ENCODE measurements around the gene ZNF782. TPM values are rescaled to one million over a fixed set of nuclear protein-coding genes. Genes with fewer than 3 reads are reported as not detected.

ZNF782 gene
- polyA plus RNA-seq, 2 of the 4 experiments (the other 2 are of a cell fraction), result 1.9 to 2.1 TPM

DNA sequence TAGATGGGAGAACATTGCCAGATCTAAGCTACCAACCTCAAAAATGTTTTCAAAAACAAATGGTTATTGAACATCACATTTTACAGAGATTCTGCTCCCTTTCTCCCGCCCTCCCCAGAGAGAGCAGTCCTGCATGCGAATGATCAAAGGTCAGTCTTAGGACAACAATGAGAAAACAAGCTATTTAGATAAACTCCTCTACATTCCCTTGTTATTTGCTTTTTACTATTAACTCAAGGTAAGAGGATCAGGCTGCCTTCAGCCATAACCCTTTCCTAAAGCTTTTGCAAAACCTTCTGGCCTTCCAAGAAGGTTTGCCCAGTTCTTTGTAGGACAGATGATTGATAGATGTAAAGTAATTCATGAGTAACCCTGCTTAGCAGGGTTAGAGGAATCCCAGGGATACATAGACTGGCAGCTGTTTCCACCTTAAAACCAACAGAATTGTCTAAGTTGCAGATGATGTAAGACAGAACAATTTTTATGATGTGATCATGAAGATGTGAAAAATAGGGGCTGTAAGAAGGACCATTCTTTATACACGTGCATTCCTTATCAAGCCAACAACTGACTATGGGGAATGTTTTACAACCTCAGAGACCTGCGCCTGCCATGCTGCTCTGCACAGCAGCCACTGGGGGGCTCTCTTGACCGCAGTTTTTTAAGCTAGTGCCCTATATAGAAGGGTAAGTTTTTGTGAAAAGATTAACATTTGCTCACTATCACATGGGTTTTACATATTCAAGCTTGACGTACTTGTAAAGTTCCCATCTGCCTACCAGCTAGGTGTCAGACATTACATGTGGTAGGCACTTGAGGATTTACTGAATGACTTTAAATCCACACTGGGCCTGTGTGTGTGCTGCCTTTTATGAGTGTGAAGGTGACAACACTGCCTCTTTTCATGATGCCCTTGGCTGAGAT is 2.3 kb upstream of the ZNF782 start:
- Histone ChIP-seq H3K4me3 (no peak overlapping the region), H3K27ac (no peak overlapping the region), H3K9me3 (peaks cover 3% of the 10 kb centered on the region; the same call in 1 of the 3 replicates), H3K4me1 (no peaks in the 10 kb centered on the region; the same call in 2 of the 3 replicates), H3K4me2 (no peak overlapping the region)
- TF ChIP-seq GATA3 (IDR thresholded peaks at IDR 0.05; ENCODE audit: borderline replicate concordance) (no peak), ZFP36 (IDR thresholded peaks at IDR 0.05; ENCODE audit: borderline replicate concordance, partially characterized antibody) (no peak), HEYL (CRISPR knock-in tag; IDR thresholded peaks at IDR 0.05) (no peak), NFE2L2 (conservative IDR thresholded peaks at IDR 0.05; ENCODE audit: low read length) (no peak), RAD21 (conservative IDR thresholded peaks at IDR 0.05 in 1 of 2, IDR thresholded peaks at IDR 0.05 in 1 of 2) (peak; percentile 85), SMC3 (IDR thresholded peaks at IDR 0.05) (peak; percentile 64), FOSL2 (IDR thresholded peaks at IDR 0.05) (no peak), FOSL2 (CRISPR knock-in tag; IDR thresholded peaks at IDR 0.05) (no peak), MAZ (IDR thresholded peaks at IDR 0.05; ENCODE audit: borderline replicate concordance, low read depth, low read length) (no peak), HOXB5 (CRISPR knock-in tag; IDR thresholded peaks at IDR 0.05) (no peak)
- TF ChIP-seq, protein P1, sequence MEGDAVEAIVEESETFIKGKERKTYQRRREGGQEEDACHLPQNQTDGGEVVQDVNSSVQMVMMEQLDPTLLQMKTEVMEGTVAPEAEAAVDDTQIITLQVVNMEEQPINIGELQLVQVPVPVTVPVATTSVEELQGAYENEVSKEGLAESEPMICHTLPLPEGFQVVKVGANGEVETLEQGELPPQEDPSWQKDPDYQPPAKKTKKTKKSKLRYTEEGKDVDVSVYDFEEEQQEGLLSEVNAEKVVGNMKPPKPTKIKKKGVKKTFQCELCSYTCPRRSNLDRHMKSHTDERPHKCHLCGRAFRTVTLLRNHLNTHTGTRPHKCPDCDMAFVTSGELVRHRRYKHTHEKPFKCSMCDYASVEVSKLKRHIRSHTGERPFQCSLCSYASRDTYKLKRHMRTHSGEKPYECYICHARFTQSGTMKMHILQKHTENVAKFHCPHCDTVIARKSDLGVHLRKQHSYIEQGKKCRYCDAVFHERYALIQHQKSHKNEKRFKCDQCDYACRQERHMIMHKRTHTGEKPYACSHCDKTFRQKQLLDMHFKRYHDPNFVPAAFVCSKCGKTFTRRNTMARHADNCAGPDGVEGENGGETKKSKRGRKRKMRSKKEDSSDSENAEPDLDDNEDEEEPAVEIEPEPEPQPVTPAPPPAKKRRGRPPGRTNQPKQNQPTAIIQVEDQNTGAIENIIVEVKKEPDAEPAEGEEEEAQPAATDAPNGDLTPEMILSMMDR (IDR thresholded peaks at IDR 0.05), result peak; percentile 79
- ATAC-seq, result peak; percentile 65 to 72; a peak in 5 of 6 replicates
- FAIRE-seq, result no peak
- 16% methylated on average over 6 of the region's 6 CpGs for WGBS (ENCODE audit: missing lambda C conversion rate)
- ChIA-PET POLR2A (interaction anchor here (1.0 kb wide), 1 partner anchor 382 kb away, joined by 3 read pairs; no protein-coding TSS in a partner anchor), CTCF (interaction anchor here (0.6 to 10.4 kb wide), 43 partner anchors 10 to 767 kb away, joined by 3 to 91 read pairs (median 4); no protein-coding TSS in a partner anchor)
- peak in 1 of 2 experiments; percentile 60 for DNase-seq (ENCODE audit: low read depth in 1 of 2, low spot score in 1 of 2)

DNA sequence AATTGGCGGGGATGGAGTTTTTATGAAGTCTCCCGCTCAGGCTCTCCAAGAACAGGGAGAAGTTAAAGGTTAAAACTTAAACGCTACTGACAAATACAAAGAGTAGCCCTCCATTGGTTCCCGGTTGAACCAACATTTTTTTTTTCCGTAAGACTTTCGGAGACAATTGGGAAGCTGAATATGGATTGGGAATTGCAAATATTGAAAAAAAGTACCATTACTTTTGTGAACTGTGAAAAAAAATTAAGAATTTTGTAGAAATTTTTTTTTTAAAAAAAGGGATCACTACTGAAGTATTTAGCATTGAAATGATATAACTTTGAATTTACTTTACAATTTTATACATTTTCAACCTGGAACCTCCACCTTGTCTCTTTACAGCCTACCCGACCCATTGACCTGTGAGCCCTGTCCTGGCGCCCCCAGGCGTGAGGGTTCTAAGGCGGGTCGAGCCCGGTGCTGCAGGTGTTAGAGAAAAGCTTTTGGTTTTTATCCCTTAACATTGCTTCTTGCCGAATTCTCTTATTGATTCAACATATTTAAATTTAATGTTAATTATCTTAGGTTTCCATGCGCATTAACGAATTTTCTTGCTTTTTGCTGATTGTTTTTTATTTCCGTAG is 448 bp upstream of the ZNF782 start:
- Histone ChIP-seq H3K4me2 (peak overlapping the region; percentile 71), H3K4me3 (peak overlapping the region; percentile 65), H3K9me3 (peaks cover 10% of the 10 kb centered on the region), H3K4me1 (no peaks in the 10 kb centered on the region; the same call in 2 of the 3 replicates), H3K27ac (peak overlapping the region; percentile 28 to 89; a peak in 4 of 6 replicates)
- DNase-seq (ENCODE audit: low read depth in 1 of 2, low spot score in 1 of 2) (no peak), FAIRE-seq (no peak), ATAC-seq (no peak)
- 36% methylated on average over 16 of the region's 16 CpGs for WGBS (ENCODE audit: missing lambda C conversion rate)
- ChIA-PET POLR2A (interaction anchor here (0.6 to 0.8 kb wide), 3 partner anchors 9 to 778 kb away, joined by 3 to 4 read pairs (median 3); partner anchors contain the start of genes NCBP1 and TSTD2), CTCF (interaction anchor here (1.1 to 10.4 kb wide), 4 partner anchors 9 to 520 kb away, joined by 3 to 91 read pairs (median 4); no protein-coding TSS in a partner anchor)
- TF ChIP-seq POLR2AphosphoS2 (conservative IDR thresholded peaks at IDR 0.05; ENCODE audit: low read length), result no peak
- TF ChIP-seq, protein P2, sequence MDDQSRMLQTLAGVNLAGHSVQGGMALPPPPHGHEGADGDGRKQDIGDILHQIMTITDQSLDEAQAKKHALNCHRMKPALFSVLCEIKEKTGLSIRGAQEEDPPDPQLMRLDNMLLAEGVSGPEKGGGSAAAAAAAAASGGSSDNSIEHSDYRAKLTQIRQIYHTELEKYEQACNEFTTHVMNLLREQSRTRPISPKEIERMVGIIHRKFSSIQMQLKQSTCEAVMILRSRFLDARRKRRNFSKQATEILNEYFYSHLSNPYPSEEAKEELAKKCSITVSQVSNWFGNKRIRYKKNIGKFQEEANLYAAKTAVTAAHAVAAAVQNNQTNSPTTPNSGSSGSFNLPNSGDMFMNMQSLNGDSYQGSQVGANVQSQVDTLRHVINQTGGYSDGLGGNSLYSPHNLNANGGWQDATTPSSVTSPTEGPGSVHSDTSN (IDR thresholded peaks at IDR 0.05), result no peak
- no peak for TF ChIP-seq HDAC2 (IDR thresholded peaks at IDR 0.05)
- TF ChIP-seq, protein P3, sequence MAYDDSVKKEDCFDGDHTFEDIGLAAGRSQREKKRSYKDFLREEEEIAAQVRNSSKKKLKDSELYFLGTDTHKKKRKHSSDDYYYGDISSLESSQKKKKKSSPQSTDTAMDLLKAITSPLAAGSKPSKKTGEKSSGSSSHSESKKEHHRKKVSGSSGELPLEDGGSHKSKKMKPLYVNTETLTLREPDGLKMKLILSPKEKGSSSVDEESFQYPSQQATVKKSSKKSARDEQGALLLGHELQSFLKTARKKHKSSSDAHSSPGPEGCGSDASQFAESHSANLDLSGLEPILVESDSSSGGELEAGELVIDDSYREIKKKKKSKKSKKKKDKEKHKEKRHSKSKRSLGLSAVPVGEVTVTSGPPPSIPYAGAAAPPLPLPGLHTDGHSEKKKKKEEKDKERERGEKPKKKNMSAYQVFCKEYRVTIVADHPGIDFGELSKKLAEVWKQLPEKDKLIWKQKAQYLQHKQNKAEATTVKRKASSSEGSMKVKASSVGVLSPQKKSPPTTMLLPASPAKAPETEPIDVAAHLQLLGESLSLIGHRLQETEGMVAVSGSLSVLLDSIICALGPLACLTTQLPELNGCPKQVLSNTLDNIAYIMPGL (CRISPR knock-in tag; IDR thresholded peaks at IDR 0.05; ENCODE audit: borderline replicate concordance), result no peak
- no peak for TF ChIP-seq RARB (CRISPR knock-in tag; IDR thresholded peaks at IDR 0.05)
- TF ChIP-seq, protein P4, sequence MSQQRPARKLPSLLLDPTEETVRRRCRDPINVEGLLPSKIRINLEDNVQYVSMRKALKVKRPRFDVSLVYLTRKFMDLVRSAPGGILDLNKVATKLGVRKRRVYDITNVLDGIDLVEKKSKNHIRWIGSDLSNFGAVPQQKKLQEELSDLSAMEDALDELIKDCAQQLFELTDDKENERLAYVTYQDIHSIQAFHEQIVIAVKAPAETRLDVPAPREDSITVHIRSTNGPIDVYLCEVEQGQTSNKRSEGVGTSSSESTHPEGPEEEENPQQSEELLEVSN (IDR thresholded peaks at IDR 0.05; ENCODE audit: borderline replicate concordance, low read depth), result no peak
- no peak for TF ChIP-seq MYC (IDR thresholded peaks at IDR 0.05; ENCODE audit: borderline replicate concordance, low read length)
- no peak for TF ChIP-seq ZNF302 (CRISPR knock-in tag; IDR thresholded peaks at IDR 0.05)
- TF ChIP-seq GATA3 (IDR thresholded peaks at IDR 0.05; ENCODE audit: borderline replicate concordance), result no peak
- no peak for TF ChIP-seq HEYL (CRISPR knock-in tag; IDR thresholded peaks at IDR 0.05)
- TF ChIP-seq RFX5 (IDR thresholded peaks at IDR 0.05), result no peak
- no peak for TF ChIP-seq RNF2 (IDR thresholded peaks at IDR 0.05; ENCODE audit: borderline replicate concordance, low read depth)

Measured in A549 (cell line).